HepG2 (cell line): Measurements from ENCODE around the gene ZIM2. TPM values are rescaled to one million over a fixed set of nuclear protein-coding genes. Genes with fewer than 3 reads are reported as not detected.

ENCODE experiments used
- ADNP ChIP-seq: sonication (generic); formaldehyde crosslinking; IDR thresholded peaks from 2 replicates; pipeline ENCODE4 v1.4.0; 2020; ENCODE audit warnings: missing genetic modification reagents
- CREM ChIP-seq, 2 experiments: sonication (generic) in 1 of 2; formaldehyde crosslinking in 1 of 2; IDR thresholded peaks; 2 replicates each; pipeline versions ENCODE4 v1.4.0 to v1.6.1; 2016 to 2020; ENCODE audit warnings: antibody characterized with exemption in 1 of 2, mild to moderate bottlenecking in 1 of 2, missing genetic modification reagents in 1 of 2
- DMAP1 ChIP-seq: IDR thresholded peaks from 2 replicates; pipeline ENCODE4 v1.6.1; 2016
- EED ChIP-seq: sonication (generic); formaldehyde crosslinking; IDR thresholded peaks from 2 replicates; pipeline ENCODE4 v1.5.0; 2020; ENCODE audit warnings: mild to moderate bottlenecking, missing genetic modification reagents
- FOXA3 ChIP-seq: IDR thresholded peaks from 2 replicates; pipeline ENCODE4 v1.6.1; 2016; ENCODE audit warnings: missing genetic modification reagents, missing compliant biosample characterization
- FOXP4 ChIP-seq: sonication (generic); formaldehyde crosslinking; IDR thresholded peaks from 2 replicates; pipeline ENCODE4 v1.4.0; 2020; ENCODE audit warnings: missing genetic modification reagents
- GATAD1 ChIP-seq: IDR thresholded peaks from 2 replicates; pipeline ENCODE4 v1.6.1; 2016; ENCODE audit warnings: missing genetic modification reagents, missing compliant biosample characterization
- NFAT5 ChIP-seq: sonication (generic); formaldehyde crosslinking; IDR thresholded peaks from 2 replicates; pipeline ENCODE4 v1.4.0; 2020; ENCODE audit warnings: missing genetic modification reagents
- NR1H2 ChIP-seq: sonication (generic); formaldehyde crosslinking; IDR thresholded peaks from 2 replicates; pipeline ENCODE4 v1.8.1; 2022; ENCODE audit warnings: low read depth, missing genetic modification reagents, borderline replicate concordance
- RAD21 ChIP-seq: fragments of 450-650 bp; formaldehyde crosslinking; IDR thresholded peaks from 2 replicates; pipeline ENCODE4 v1.5.0; 2020; ENCODE audit warnings: mild to moderate bottlenecking
- SKIL ChIP-seq: sonication (generic); formaldehyde crosslinking; IDR thresholded peaks from 2 replicates; pipeline ENCODE4 v1.8.0; 2022; ENCODE audit warnings: missing genetic modification reagents, mild to moderate bottlenecking, moderate library complexity, borderline replicate concordance
- SP2 ChIP-seq: sonication (generic); formaldehyde crosslinking; IDR thresholded peaks from 2 replicates; pipeline ENCODE4 v1.5.1; 2020; ENCODE audit warnings: mild to moderate bottlenecking, missing genetic modification reagents
- ZFP82 ChIP-seq: sonication (generic); formaldehyde crosslinking; IDR thresholded peaks from 2 replicates; pipeline ENCODE4 v1.5.1; 2020; ENCODE audit warnings: mild to moderate bottlenecking, missing genetic modification reagents, borderline replicate concordance
- ZNF124 ChIP-seq: sonication (generic); formaldehyde crosslinking; IDR thresholded peaks from 2 replicates; pipeline ENCODE4 v1.4.0; 2020; ENCODE audit warnings: missing genetic modification reagents
- ZNF224 ChIP-seq: sonication (generic); formaldehyde crosslinking; IDR thresholded peaks from 2 replicates; pipeline ENCODE4 v1.5.0; 2020; ENCODE audit warnings: mild to moderate bottlenecking, missing genetic modification reagents
- ZNF335 ChIP-seq: sonication (generic); formaldehyde crosslinking; IDR thresholded peaks from 2 replicates; pipeline ENCODE4 v1.4.0; 2020; ENCODE audit warnings: missing genetic modification reagents
- ZNF564 ChIP-seq: sonication (generic); formaldehyde crosslinking; IDR thresholded peaks from 2 replicates; pipeline ENCODE4 v1.8.1; 2023; ENCODE audit warnings: mild to moderate bottlenecking, missing genetic modification reagents
- ZNF570 ChIP-seq: sonication (generic); formaldehyde crosslinking; IDR thresholded peaks from 2 replicates; pipeline ENCODE4 v1.4.0; 2020; ENCODE audit warnings: mild to moderate bottlenecking, missing genetic modification reagents, borderline replicate concordance
- ZSCAN25 ChIP-seq: sonication (generic); formaldehyde crosslinking; IDR thresholded peaks from 2 replicates; pipeline ENCODE4 v1.8.0; 2022; ENCODE audit warnings: mild to moderate bottlenecking, missing genetic modification reagents
- ZSCAN29 ChIP-seq: sonication (generic); formaldehyde crosslinking; conservative IDR thresholded peaks from 2 replicates; pipeline ENCODE4 v1.4.0; 2020; ENCODE audit warnings: mild to moderate bottlenecking, missing genetic modification reagents
- polyA plus RNA-seq, 8 experiments: library from polyadenylated mRNA; depleted of rRNA in 3 of 8; stranded (reverse) in 7 of 8; unstranded in 1 of 8; fragments of >200 nt; fragmentation: Illumina TruSeq in 4 of 8; extraction: Trizol in 4 of 8; gene quantifications; 2 replicates each; pipeline versions ENCODE4 v1.2.1 to v1.2.3, GENCODE V29; 2011 to 2016; ENCODE audit warnings: low read depth in 4 of 8, missing spikeins in 1 of 8, mixed read lengths in 1 of 8; ENCODE audit not compliant: insufficient read depth in 1 of 8
- total RNA-seq, 5 experiments: library from RNA; depleted of rRNA; stranded (reverse); fragments of >200 nt; fragmentation: Illumina TruSeq; extraction: Trizol; gene quantifications; 2 replicates each; pipeline ENCODE4 v1.2.3, GENCODE V29; 2016; ENCODE audit warnings: low read depth in 1 of 5
- TF ChIP-seq, protein P1 (sequence below): sonication (generic); formaldehyde crosslinking; conservative IDR thresholded peaks from 2 replicates; pipeline ENCODE4 v1.4.0; 2020; ENCODE audit warnings: missing genetic modification reagents

The ZIM2 gene
- total and polyA plus RNA-seq, 2 of the 13 experiments (the other 11 are each of a cell fraction or from before 2014, with no cell fraction given), result 7.2 to 10.3 TPM

DNA sequence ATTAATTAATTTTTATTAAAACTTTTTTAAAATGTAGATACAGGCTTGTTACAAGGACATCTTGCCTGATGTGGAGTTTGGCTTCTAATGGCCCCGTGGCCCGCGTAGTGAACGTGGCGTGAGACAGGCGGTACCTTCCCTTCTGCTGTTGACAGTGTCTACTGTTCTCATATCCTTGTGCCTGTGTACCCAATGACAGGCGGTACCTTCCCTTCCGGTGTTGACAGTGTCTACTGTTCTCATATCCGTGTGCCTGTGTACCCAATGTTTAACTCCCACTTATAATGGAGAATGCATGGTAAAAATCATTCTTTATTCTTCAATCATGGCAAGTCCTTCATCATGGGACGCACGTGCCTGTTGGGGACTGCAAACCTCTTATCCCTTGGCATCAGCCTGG, 89.9 kb downstream of the ZIM2 start (continued):
- TF ChIP-seq NFAT5 (no peak), SKIL (CRISPR knock-in tag) (no peak), FOXP4 (0 out of 2 replicates have a peak, but pooled peaks have one; percentile 28), SP2 (CRISPR knock-in tag) (no peak), DMAP1 (CRISPR knock-in tag) (no peak), EED (CRISPR knock-in tag) (no peak), FOXA3 (peak; percentile 82), ZNF335 (CRISPR knock-in tag) (no peak), ZNF124 (CRISPR knock-in tag) (no peak), CREM (IDR thresholded peaks at IDR 0.05) (peak; percentile 4; the same call in 1 of the 2 replicates), CREM (CRISPR knock-in tag; IDR thresholded peaks at IDR 0.05) (no peak), ZSCAN25 (CRISPR knock-in tag) (no peak), RAD21 (CRISPR knock-in tag) (no peak), ZNF570 (CRISPR knock-in tag) (no peak), ZSCAN29 (CRISPR knock-in tag) (no peak), ZFP82 (CRISPR knock-in tag) (no peak), NR1H2 (CRISPR knock-in tag) (no peak), ZNF564 (CRISPR knock-in tag) (peak; percentile 55; the same call in 1 of the 2 replicates), GATAD1 (CRISPR knock-in tag) (no peak), ZNF224 (CRISPR knock-in tag) (no peak), ADNP (CRISPR knock-in tag) (no peak)
- TF ChIP-seq, protein P1, sequence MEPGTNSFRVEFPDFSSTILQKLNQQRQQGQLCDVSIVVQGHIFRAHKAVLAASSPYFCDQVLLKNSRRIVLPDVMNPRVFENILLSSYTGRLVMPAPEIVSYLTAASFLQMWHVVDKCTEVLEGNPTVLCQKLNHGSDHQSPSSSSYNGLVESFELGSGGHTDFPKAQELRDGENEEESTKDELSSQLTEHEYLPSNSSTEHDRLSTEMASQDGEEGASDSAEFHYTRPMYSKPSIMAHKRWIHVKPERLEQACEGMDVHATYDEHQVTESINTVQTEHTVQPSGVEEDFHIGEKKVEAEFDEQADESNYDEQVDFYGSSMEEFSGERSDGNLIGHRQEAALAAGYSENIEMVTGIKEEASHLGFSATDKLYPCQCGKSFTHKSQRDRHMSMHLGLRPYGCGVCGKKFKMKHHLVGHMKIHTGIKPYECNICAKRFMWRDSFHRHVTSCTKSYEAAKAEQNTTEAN (CRISPR knock-in tag), result no peak
